ENCODE measurements around the gene DACH1.
A peak's percentile ranks its signal among the peaks of the same experiment; 100 is the strongest.

The DACH1 gene

DNA sequence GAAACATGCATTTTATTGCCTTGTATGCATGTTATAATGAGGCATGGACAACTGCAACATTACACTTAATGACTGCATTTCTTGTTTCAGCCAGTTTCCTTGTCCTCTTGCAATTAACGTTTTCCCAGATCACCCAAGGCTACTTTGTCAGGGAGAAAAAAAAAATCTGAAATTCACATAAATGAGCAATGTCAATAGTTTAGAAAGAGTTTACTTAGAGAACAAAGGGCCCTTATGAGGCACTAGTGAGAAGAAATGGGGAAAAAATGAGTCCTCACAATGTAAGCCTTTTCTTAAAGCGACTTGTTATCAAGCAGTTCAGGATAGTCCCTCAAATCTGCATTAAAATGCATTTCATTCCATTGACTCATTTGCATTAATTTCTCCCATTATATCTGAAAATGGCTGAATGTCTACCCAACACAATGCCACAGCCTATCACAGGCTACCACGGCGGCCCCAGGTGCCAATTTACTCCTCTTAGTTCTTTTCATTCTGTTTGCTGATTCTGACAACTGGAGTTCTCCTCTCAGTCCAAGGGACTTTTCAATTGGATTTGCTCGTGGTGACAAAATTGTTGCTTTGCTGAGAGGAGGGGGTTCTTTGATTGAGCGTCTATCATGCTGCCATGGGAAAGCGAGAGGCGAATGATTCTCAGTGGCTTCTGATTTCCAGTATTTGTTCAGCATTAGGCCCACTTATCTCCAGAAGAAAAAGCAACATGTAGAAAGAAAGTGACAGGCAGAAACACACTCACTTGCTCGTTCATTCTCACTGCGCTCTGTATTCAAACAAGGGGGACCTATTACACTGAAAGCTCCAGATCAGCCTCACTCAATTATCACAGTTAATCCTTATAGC, 107.1 kb downstream of the DACH1 start:
- no peaks in the 10 kb centered on the region for H3K36me3 ChIP-seq (ENCODE audit: control insufficient read depth in 2 of 2, insufficient read depth in 1 of 2, low read length in 2 of 2)
- POLR2A ChIA-PET: no interaction called here
- H3K4me1 ChIP-seq (ENCODE audit: control insufficient read depth, insufficient read depth, low read length): peaks cover 3% of the 10 kb centered on the region; the same call in 1 of the 2 replicates
- no peaks in the 10 kb centered on the region for H3K9me3 ChIP-seq (ENCODE audit: control insufficient read depth, insufficient read depth, low read depth, low read length)
- H3K27ac ChIP-seq (ENCODE audit: extremely low read depth, low read depth, low read length): no peak overlapping the region
- TF ChIP-seq FEZF1 (tag by site-specific recombination; IDR thresholded peaks at IDR 0.05): peak; percentile 54; the same call in 1 of the 2 replicates
- no peak for TF ChIP-seq ZNF350 (tag by site-specific recombination; IDR thresholded peaks at IDR 0.05)
- TF ChIP-seq, protein P1, sequence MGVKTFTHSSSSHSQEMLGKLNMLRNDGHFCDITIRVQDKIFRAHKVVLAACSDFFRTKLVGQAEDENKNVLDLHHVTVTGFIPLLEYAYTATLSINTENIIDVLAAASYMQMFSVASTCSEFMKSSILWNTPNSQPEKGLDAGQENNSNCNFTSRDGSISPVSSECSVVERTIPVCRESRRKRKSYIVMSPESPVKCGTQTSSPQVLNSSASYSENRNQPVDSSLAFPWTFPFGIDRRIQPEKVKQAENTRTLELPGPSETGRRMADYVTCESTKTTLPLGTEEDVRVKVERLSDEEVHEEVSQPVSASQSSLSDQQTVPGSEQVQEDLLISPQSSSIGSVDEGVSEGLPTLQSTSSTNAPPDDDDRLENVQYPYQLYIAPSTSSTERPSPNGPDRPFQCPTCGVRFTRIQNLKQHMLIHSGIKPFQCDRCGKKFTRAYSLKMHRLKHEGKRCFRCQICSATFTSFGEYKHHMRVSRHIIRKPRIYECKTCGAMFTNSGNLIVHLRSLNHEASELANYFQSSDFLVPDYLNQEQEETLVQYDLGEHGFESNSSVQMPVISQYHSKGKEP (tag by site-specific recombination; IDR thresholded peaks at IDR 0.05): peak; percentile 97
- H3K4me3 ChIP-seq (ENCODE audit: low read depth, low read length): no peak overlapping the region
- CTCF ChIA-PET: interaction anchor here (0.6 kb wide), 1 partner anchor 33 kb away, joined by 4 read pairs; no protein-coding TSS in a partner anchor

DNA sequence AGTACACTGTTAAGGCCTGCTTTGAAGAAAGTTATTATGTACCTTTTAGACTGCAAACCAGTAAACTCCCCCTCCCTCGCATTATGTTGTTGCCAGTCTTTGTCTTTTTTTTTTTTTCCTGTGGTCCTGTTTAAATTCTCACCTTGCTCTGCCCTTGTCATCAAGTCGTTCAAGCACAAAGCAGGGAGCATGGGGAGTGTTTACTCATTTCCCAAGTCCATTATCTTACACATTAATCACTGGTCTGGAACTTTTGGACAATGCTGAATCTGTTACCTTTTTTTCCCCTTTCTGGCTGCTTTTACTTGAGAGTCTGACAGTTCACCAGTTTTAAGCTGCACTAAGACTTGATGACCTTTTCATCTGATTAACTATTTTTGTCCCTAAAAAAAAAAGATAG, 108.2 kb downstream of the DACH1 start:
- H3K4me1 ChIP-seq (ENCODE audit: control insufficient read depth, insufficient read depth, low read length): peaks cover 3% of the 10 kb centered on the region; the same call in 1 of the 2 replicates
- H3K36me3 ChIP-seq (ENCODE audit: control insufficient read depth in 2 of 2, insufficient read depth in 1 of 2, low read length in 2 of 2): no peaks in the 10 kb centered on the region
- H3K4me3 ChIP-seq (ENCODE audit: low read depth, low read length): no peak overlapping the region
- no peaks in the 10 kb centered on the region for H3K9me3 ChIP-seq (ENCODE audit: control insufficient read depth, insufficient read depth, low read depth, low read length)
- ChIA-PET POLR2A (no interaction called here), CTCF (interaction anchor here (0.6 kb wide), 2 partner anchors 34 to 1943 kb away, joined by 4 to 6 read pairs; no protein-coding TSS in a partner anchor)
- no peak overlapping the region for H3K27ac ChIP-seq (ENCODE audit: extremely low read depth, low read depth, low read length)
- peak; percentile 81; the same call in 1 of the 2 replicates for TF ChIP-seq TCF7L2 (IDR thresholded peaks at IDR 0.05; ENCODE audit: borderline replicate concordance, low read depth, low read length)
- TF ChIP-seq MZF1 (tag by site-specific recombination; IDR thresholded peaks at IDR 0.05; ENCODE audit: borderline replicate concordance): no peak
- TF ChIP-seq REPIN1 (tag by site-specific recombination; IDR thresholded peaks at IDR 0.05; ENCODE audit: low read depth): no peak
- TF ChIP-seq ZNF132 (tag by site-specific recombination; IDR thresholded peaks at IDR 0.05; ENCODE audit: borderline replicate concordance): no peak
- TF ChIP-seq, protein P2, sequence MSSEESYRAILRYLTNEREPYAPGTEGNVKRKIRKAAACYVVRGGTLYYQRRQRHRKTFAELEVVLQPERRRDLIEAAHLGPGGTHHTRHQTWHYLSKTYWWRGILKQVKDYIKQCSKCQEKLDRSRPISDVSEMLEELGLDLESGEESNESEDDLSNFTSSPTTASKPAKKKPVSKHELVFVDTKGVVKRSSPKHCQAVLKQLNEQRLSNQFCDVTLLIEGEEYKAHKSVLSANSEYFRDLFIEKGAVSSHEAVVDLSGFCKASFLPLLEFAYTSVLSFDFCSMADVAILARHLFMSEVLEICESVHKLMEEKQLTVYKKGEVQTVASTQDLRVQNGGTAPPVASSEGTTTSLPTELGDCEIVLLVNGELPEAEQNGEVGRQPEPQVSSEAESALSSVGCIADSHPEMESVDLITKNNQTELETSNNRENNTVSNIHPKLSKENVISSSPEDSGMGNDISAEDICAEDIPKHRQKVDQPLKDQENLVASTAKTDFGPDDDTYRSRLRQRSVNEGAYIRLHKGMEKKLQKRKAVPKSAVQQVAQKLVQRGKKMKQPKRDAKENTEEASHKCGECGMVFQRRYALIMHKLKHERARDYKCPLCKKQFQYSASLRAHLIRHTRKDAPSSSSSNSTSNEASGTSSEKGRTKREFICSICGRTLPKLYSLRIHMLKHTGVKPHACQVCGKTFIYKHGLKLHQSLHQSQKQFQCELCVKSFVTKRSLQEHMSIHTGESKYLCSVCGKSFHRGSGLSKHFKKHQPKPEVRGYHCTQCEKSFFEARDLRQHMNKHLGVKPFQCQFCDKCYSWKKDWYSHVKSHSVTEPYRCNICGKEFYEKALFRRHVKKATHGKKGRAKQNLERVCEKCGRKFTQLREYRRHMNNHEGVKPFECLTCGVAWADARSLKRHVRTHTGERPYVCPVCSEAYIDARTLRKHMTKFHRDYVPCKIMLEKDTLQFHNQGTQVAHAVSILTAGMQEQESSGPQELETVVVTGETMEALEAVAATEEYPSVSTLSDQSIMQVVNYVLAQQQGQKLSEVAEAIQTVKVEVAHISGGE (tag by site-specific recombination; conservative IDR thresholded peaks at IDR 0.05; ENCODE audit: low read depth): no peak
- TF ChIP-seq ZBTB1 (tag by site-specific recombination; IDR thresholded peaks at IDR 0.05): no peak
- TF ChIP-seq ZBTB7A (tag by site-specific recombination; IDR thresholded peaks at IDR 0.05; ENCODE audit: low read depth): no peak
- no peak for TF ChIP-seq ZFP37 (tag by site-specific recombination; IDR thresholded peaks at IDR 0.05)
- TF ChIP-seq, protein P3, sequence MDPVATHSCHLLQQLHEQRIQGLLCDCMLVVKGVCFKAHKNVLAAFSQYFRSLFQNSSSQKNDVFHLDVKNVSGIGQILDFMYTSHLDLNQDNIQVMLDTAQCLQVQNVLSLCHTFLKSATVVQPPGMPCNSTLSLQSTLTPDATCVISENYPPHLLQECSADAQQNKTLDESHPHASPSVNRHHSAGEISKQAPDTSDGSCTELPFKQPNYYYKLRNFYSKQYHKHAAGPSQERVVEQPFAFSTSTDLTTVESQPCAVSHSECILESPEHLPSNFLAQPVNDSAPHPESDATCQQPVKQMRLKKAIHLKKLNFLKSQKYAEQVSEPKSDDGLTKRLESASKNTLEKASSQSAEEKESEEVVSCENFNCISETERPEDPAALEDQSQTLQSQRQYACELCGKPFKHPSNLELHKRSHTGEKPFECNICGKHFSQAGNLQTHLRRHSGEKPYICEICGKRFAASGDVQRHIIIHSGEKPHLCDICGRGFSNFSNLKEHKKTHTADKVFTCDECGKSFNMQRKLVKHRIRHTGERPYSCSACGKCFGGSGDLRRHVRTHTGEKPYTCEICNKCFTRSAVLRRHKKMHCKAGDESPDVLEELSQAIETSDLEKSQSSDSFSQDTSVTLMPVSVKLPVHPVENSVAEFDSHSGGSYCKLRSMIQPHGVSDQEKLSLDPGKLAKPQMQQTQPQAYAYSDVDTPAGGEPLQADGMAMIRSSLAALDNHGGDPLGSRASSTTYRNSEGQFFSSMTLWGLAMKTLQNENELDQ (tag by site-specific recombination; IDR thresholded peaks at IDR 0.05; ENCODE audit: low read depth): no peak
- TF ChIP-seq ZFP69B (tag by site-specific recombination; IDR thresholded peaks at IDR 0.05): no peak
- TF ChIP-seq ZNF768 (tag by site-specific recombination; IDR thresholded peaks at IDR 0.05): no peak
- TF ChIP-seq WT1 (tag by site-specific recombination; IDR thresholded peaks at IDR 0.05): peak; percentile 55; the same call in 1 of the 2 replicates
- 0 out of 2 replicates have a peak, but pooled peaks have one; percentile 11 for TF ChIP-seq ZIC2 (tag by site-specific recombination; IDR thresholded peaks at IDR 0.05)
- TF ChIP-seq, protein P4, sequence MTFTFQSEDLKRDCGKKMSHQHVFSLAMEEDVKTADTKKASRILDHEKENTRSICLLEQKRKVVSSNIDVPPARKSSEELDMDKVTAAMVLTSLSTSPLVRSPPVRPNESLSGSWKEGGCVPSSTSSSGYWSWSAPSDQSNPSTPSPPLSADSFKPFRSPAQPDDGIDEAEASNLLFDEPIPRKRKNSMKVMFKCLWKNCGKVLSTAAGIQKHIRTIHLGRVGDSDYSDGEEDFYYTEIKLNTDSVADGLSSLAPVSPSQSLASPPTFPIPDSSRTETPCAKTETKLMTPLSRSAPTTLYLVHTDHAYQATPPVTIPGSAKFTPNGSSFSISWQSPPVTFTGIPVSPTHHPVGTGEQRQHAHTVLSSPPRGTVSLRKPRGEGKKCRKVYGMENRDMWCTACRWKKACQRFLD (tag by site-specific recombination; IDR thresholded peaks at IDR 0.05): no peak
- TF ChIP-seq, protein P5, sequence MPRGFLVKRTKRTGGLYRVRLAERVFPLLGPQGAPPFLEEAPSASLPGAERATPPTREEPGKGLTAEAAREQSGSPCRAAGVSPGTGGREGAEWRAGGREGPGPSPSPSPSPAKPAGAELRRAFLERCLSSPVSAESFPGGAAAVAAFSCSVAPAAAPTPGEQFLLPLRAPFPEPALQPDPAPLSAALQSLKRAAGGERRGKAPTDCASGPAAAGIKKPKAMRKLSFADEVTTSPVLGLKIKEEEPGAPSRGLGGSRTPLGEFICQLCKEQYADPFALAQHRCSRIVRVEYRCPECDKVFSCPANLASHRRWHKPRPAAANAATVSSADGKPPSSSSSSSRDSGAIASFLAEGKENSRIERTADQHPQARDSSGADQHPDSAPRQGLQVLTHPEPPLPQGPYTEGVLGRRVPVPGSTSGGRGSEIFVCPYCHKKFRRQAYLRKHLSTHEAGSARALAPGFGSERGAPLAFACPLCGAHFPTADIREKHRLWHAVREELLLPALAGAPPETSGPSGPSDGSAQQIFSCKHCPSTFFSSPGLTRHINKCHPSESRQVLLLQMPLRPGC (tag by site-specific recombination; IDR thresholded peaks at IDR 0.05): no peak
- TF ChIP-seq ZNF560 (tag by site-specific recombination; IDR thresholded peaks at IDR 0.05; ENCODE audit: borderline replicate concordance): no peak
- TF ChIP-seq SCRT2 (tag by site-specific recombination; IDR thresholded peaks at IDR 0.05): no peak
- no peak for TF ChIP-seq ZNF16 (tag by site-specific recombination; IDR thresholded peaks at IDR 0.05; ENCODE audit: low read depth)
- TF ChIP-seq FEZF1 (tag by site-specific recombination; IDR thresholded peaks at IDR 0.05): peak; percentile 84
